ENCODE data around the gene ABCA12.

DNA sequence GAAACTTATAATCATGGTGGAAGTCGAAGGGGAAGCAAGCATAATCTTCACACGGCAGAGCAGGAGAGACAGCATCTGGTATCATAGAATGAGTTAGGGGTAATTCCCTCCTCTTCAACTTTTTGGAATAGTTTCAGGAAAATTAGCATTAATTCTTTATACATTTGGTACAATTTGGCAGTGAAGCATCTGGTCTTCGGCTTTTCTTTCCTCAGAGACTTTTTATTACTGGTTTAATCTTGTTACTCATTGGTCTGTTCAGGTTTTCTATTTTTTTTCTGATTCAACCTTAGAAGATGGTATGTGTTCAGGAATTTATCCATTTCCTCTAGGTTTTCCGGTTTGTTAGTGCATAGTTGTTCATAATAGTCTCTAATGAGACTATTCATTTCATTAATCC is 39.7 kb upstream of the ABCA12 start:
- no peak for TF ChIP-seq ELF1 (IDR thresholded peaks at IDR 0.05)
- no peak for TF ChIP-seq NFIC (IDR thresholded peaks at IDR 0.05; ENCODE audit: borderline replicate concordance)
- TF ChIP-seq TCF12 (IDR thresholded peaks at IDR 0.05) = no peak
- no peak for TF ChIP-seq GATA2 (CRISPR knock-in tag; IDR thresholded peaks at IDR 0.05)
- TF ChIP-seq RCOR1 (IDR thresholded peaks at IDR 0.05; ENCODE audit: low read length) = no peak
- TF ChIP-seq, protein P1, sequence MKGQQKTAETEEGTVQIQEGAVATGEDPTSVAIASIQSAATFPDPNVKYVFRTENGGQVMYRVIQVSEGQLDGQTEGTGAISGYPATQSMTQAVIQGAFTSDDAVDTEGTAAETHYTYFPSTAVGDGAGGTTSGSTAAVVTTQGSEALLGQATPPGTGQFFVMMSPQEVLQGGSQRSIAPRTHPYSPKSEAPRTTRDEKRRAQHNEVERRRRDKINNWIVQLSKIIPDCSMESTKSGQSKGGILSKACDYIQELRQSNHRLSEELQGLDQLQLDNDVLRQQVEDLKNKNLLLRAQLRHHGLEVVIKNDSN (IDR thresholded peaks at IDR 0.05; ENCODE audit: borderline replicate concordance, low read depth) = no peak
- TF ChIP-seq, protein P2, sequence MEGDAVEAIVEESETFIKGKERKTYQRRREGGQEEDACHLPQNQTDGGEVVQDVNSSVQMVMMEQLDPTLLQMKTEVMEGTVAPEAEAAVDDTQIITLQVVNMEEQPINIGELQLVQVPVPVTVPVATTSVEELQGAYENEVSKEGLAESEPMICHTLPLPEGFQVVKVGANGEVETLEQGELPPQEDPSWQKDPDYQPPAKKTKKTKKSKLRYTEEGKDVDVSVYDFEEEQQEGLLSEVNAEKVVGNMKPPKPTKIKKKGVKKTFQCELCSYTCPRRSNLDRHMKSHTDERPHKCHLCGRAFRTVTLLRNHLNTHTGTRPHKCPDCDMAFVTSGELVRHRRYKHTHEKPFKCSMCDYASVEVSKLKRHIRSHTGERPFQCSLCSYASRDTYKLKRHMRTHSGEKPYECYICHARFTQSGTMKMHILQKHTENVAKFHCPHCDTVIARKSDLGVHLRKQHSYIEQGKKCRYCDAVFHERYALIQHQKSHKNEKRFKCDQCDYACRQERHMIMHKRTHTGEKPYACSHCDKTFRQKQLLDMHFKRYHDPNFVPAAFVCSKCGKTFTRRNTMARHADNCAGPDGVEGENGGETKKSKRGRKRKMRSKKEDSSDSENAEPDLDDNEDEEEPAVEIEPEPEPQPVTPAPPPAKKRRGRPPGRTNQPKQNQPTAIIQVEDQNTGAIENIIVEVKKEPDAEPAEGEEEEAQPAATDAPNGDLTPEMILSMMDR (IDR thresholded peaks at IDR 0.05) = no peak
- TF ChIP-seq, protein P3, sequence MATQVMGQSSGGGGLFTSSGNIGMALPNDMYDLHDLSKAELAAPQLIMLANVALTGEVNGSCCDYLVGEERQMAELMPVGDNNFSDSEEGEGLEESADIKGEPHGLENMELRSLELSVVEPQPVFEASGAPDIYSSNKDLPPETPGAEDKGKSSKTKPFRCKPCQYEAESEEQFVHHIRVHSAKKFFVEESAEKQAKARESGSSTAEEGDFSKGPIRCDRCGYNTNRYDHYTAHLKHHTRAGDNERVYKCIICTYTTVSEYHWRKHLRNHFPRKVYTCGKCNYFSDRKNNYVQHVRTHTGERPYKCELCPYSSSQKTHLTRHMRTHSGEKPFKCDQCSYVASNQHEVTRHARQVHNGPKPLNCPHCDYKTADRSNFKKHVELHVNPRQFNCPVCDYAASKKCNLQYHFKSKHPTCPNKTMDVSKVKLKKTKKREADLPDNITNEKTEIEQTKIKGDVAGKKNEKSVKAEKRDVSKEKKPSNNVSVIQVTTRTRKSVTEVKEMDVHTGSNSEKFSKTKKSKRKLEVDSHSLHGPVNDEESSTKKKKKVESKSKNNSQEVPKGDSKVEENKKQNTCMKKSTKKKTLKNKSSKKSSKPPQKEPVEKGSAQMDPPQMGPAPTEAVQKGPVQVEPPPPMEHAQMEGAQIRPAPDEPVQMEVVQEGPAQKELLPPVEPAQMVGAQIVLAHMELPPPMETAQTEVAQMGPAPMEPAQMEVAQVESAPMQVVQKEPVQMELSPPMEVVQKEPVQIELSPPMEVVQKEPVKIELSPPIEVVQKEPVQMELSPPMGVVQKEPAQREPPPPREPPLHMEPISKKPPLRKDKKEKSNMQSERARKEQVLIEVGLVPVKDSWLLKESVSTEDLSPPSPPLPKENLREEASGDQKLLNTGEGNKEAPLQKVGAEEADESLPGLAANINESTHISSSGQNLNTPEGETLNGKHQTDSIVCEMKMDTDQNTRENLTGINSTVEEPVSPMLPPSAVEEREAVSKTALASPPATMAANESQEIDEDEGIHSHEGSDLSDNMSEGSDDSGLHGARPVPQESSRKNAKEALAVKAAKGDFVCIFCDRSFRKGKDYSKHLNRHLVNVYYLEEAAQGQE (IDR thresholded peaks at IDR 0.05; ENCODE audit: low read depth, low read length) = no peak
- no peak for TF ChIP-seq EP300 (IDR thresholded peaks at IDR 0.05; ENCODE audit: borderline replicate concordance in 1 of 2, low read depth in 1 of 2, low read length in 1 of 2)
- TF ChIP-seq POLR2AphosphoS5 (IDR thresholded peaks at IDR 0.05; ENCODE audit: low read depth, low read length) = no peak
- no peak for TF ChIP-seq RFX5 (IDR thresholded peaks at IDR 0.05; ENCODE audit: low read length)
- no peak for TF ChIP-seq RAD21 (IDR thresholded peaks at IDR 0.05; ENCODE audit: low read length)
